Caco-2 (cell line): ENCODE measurements around the gene ILF2. TPM values are rescaled to one million over a fixed set of nuclear protein-coding genes. Genes with fewer than 3 reads are reported as not detected.

Source experiments
- BruUV-seq: library from RNA; stranded (reverse); fragments of 400-500 nt; replicated peaks from 2 replicates; lab custom pipeline; 2021; lab: Mats Ljungman, UMichigan
- CTCF ChIA-PET: fragments of 300-600 bp; sonication (Branson Sonifier 250); formaldehyde crosslinking; loops from one replicate; lab custom pipeline; 2022; ENCODE audit warnings: antibody characterized with exemption; lab: Charles Lee
- POLR2A ChIA-PET: fragments of 300-600 bp; sonication (Branson Sonifier 250); formaldehyde crosslinking; loops from one replicate; lab custom pipeline; 2022; ENCODE audit warnings: antibody characterized with exemption; lab: Charles Lee
- DNase-seq, 2 experiments: peaks; one replicate each; pipeline versions ENCODE4 v3.0.0 to v3.0.0-alpha.2; 2020 to 2022
- H3K27me3 ChIP-seq: replicated peaks from 2 replicates; pipeline ENCODE4 v1.6.0; 2011; ENCODE audit warnings: low read length; ENCODE audit not compliant: control insufficient read depth, insufficient read depth
- H3K36me3 ChIP-seq: 2 replicates; pipeline ENCODE4 v1.5.1; 2011; ENCODE audit warnings: low read length; ENCODE audit not compliant: control insufficient read depth, insufficient read depth
- H3K4me1 ChIP-seq: fragments of 250-450 bp; sonication (Bioruptor Pico); 2 replicates; pipeline ENCODE4 v1.5.1; 2020; ENCODE audit warnings: mild to moderate bottlenecking
- H3K4me3 ChIP-seq: 2 replicates; pipeline ENCODE4 v1.5.1; 2011; ENCODE audit warnings: low read depth, mild to moderate bottlenecking, control low read depth, low read length
- H3K9me3 ChIP-seq: fragments of 250-450 bp; sonication (Bioruptor Pico); 2 replicates; pipeline ENCODE4 v1.5.1; 2020; ENCODE audit warnings: mild to moderate bottlenecking, moderate library complexity
- H3K27ac Mint-ChIP-seq: one replicate; pipeline ENCODE4 v1.8.0; 2022; ENCODE audit warnings: mixed read lengths; ENCODE audit not compliant: unreplicated experiment
- H3K27me3 Mint-ChIP-seq: one replicate; pipeline ENCODE4 v1.8.0; 2022; ENCODE audit warnings: mixed read lengths; ENCODE audit not compliant: insufficient read depth, unreplicated experiment
- H3K36me3 Mint-ChIP-seq: one replicate; pipeline ENCODE4 v1.8.0; 2022; ENCODE audit warnings: mild to moderate bottlenecking, mixed read lengths; ENCODE audit not compliant: insufficient read depth, unreplicated experiment
- H3K4me1 Mint-ChIP-seq: one replicate; pipeline ENCODE4 v1.8.0; 2022; ENCODE audit warnings: low read depth, mixed read lengths; ENCODE audit not compliant: unreplicated experiment
- H3K4me3 Mint-ChIP-seq: one replicate; pipeline ENCODE4 v1.8.0; 2022; ENCODE audit warnings: mild to moderate bottlenecking, moderate library complexity, mixed read lengths; ENCODE audit not compliant: unreplicated experiment
- H3K9me3 Mint-ChIP-seq: one replicate; pipeline ENCODE4 v1.8.0; 2022; ENCODE audit warnings: mixed read lengths; ENCODE audit not compliant: unreplicated experiment
- CTCF ChIP-seq, 2 experiments: fragments of 200-600 bp in 1 of 2; IDR thresholded peaks; 1 replicate in 1 of 2; 2 replicates in 1 of 2; pipeline versions ENCODE4 v1.5.1 to v1.8.0; 2011 to 2022; ENCODE audit warnings: antibody characterized with exemption in 1 of 2, control low read depth in 1 of 2, inconsistent platforms in 1 of 2, low read depth in 1 of 2, low read length in 1 of 2, mild to moderate bottlenecking in 1 of 2, moderate library complexity in 1 of 2; ENCODE audit not compliant: insufficient read depth in 1 of 2, severe bottlenecking in 1 of 2, unreplicated experiment in 1 of 2
- intact Hi-C: fragments of 100-400 bp; cut with micrococcal nuclease; formaldehyde crosslinking; loops from one replicate; pipeline ENCODE4 v1.10.0; 2022; ENCODE audit not compliant: unreplicated experiment
- total RNA-seq: library from RNA; stranded (reverse); gene quantifications from 2 replicates; pipeline ENCODE4 v1.2.3, GENCODE V29; 2022

ILF2 gene
- total RNA-seq, 1 experiment from 2014 or later: 287 TPM

- CTCF ChIA-PET: interaction anchor here (0.6 to 1.2 kb wide), 3 partner anchors 23 to 72 kb away, joined by 3 to 4 read pairs (median 4); partner anchors contain the start of gene S100A13
- Histone ChIP-seq H3K9me3 (no peaks in the 10 kb centered on the region), H3K4me1 (peaks cover 32% of the 10 kb centered on the region), H3K27me3 (no peaks in the 10 kb centered on the region), H3K4me3 (no peak overlapping the region), H3K36me3 (peaks cover 5% of the 10 kb centered on the region)
- intact Hi-C loops: no loop called here
- Mint-ChIP-seq H3K4me3 (peak overlapping the region; percentile 16), H3K27me3 (no peaks in the 10 kb centered on the region), H3K9me3 (no peaks in the 10 kb centered on the region), H3K27ac (peak overlapping the region; percentile 48), H3K4me1 (peaks cover 31% of the 10 kb centered on the region), H3K36me3 (peaks cover 52% of the 10 kb centered on the region)
- peak in 1 of 2 experiments; percentile 25 for DNase-seq
- POLR2A ChIA-PET: interaction anchor here (3.8 kb wide), 1 partner anchor 16 kb away, joined by 16 read pairs; the partner anchor contains the start of gene CHTOP
- BruUV-seq: no TSS peak
- TF ChIP-seq CTCF (IDR thresholded peaks at IDR 0.05; ENCODE audit: insufficient read depth in 1 of 2, low read depth in 1 of 2, low read length in 1 of 2, severe bottlenecking in 1 of 2, unreplicated experiment in 1 of 2): no peak
Measured at GRCh38 chr1:153649863-153650235, 20.9 kb downstream of the ILF2 start.

- POLR2A ChIA-PET: interaction anchor here (3.8 kb wide), 1 partner anchor 15 kb away, joined by 16 read pairs; the partner anchor contains the start of gene CHTOP
- peaks cover 27% of the 10 kb centered on the region for H3K4me1 ChIP-seq
- Mint-ChIP-seq H3K36me3 (peaks cover 57% of the 10 kb centered on the region), H3K27ac (peak overlapping the region; percentile 48), H3K9me3 (no peaks in the 10 kb centered on the region), H3K27me3 (no peaks in the 10 kb centered on the region), H3K4me1 (peaks cover 30% of the 10 kb centered on the region), H3K4me3 (peak overlapping the region; percentile 16)
- CTCF ChIA-PET: interaction anchor here (0.6 to 1.2 kb wide), 3 partner anchors 22 to 71 kb away, joined by 3 to 4 read pairs (median 4); partner anchors contain the start of gene S100A13
- no peak overlapping the region for H3K4me3 ChIP-seq
- intact Hi-C loops: no loop called here
- no peak for TF ChIP-seq CTCF (IDR thresholded peaks at IDR 0.05; ENCODE audit: insufficient read depth in 1 of 2, low read depth in 1 of 2, low read length in 1 of 2, severe bottlenecking in 1 of 2, unreplicated experiment in 1 of 2)
- no TSS peak for BruUV-seq
- no peaks in the 10 kb centered on the region for H3K9me3 ChIP-seq
- DNase-seq: peak in 1 of 2 experiments; percentile 33
- no peaks in the 10 kb centered on the region for H3K27me3 ChIP-seq
- peaks cover 5% of the 10 kb centered on the region for H3K36me3 ChIP-seq
Measured at GRCh38 chr1:153649137-153649862, 21.5 kb downstream of the ILF2 start.

GRCh38 chr1:153648000-153648643, 22.7 kb downstream of the ILF2 start:
- no peak overlapping the region for H3K4me3 Mint-ChIP-seq
- H3K4me1 Mint-ChIP-seq: peaks cover 36% of the 10 kb centered on the region
- BruUV-seq: no TSS peak

More at GRCh38 chr1:153648000-153648643, 22.7 kb downstream of the ILF2 start:
- Mint-ChIP-seq H3K27ac (peak overlapping the region; percentile 33), H3K9me3 (no peaks in the 10 kb centered on the region), H3K36me3 (peaks cover 69% of the 10 kb centered on the region), H3K27me3 (no peaks in the 10 kb centered on the region)
- H3K27me3 ChIP-seq: no peaks in the 10 kb centered on the region
- no peaks in the 10 kb centered on the region for H3K9me3 ChIP-seq
- ChIA-PET POLR2A (interaction anchor here (0.8 to 3.8 kb wide), 2 partner anchors 14 to 32 kb away, joined by 3 to 16 read pairs; partner anchors contain the start of genes CHTOP and S100A14), CTCF (interaction anchor here (1.0 to 1.2 kb wide), 2 partner anchors 14 to 21 kb away, joined by 3 to 4 read pairs; partner anchors contain the start of genes CHTOP and S100A13)
- no peak overlapping the region for H3K4me3 ChIP-seq
- intact Hi-C loops: no loop called here
- H3K4me1 ChIP-seq: peaks cover 20% of the 10 kb centered on the region; the same call in 1 of the 2 replicates
- H3K36me3 ChIP-seq: peaks cover 5% of the 10 kb centered on the region
- DNase-seq: no peak
- TF ChIP-seq CTCF (IDR thresholded peaks at IDR 0.05; ENCODE audit: insufficient read depth in 1 of 2, low read depth in 1 of 2, low read length in 1 of 2, severe bottlenecking in 1 of 2, unreplicated experiment in 1 of 2): no peak
